Endothelial cell of umbilical vein (primary cell): ENCODE results near the gene BRI3. TPM values are rescaled to one million over a fixed set of nuclear protein-coding genes. Genes with fewer than 3 reads are reported as not detected.

Source experiments
- BruUV-seq: library from RNA; stranded (reverse); fragments of 400-500 nt; replicated peaks from 2 replicates; lab custom pipeline; 2021; lab: Mats Ljungman, UMichigan
- CTCF ChIA-PET: fragments of 300-600, 350-600 bp; sonication (Branson Sonifier 250); formaldehyde crosslinking; loops from one replicate; lab custom pipeline; 2021; ENCODE audit warnings: antibody characterized with exemption, inconsistent platforms; lab: Charles Lee
- POLR2A ChIA-PET: fragments of 300-600, 350-600 bp; sonication (Branson Sonifier 250); formaldehyde crosslinking; loops from one replicate; lab custom pipeline; 2021; ENCODE audit warnings: antibody characterized with exemption, inconsistent platforms; lab: Charles Lee
- DNase-seq: peaks from one replicate; pipeline ENCODE4 v3.0.0-alpha.2; 2011; ENCODE audit warnings: low read depth, low spot score
- FAIRE-seq: peaks from 2 replicates; lab custom pipeline; 2011; peaks lifted over from hg19 to GRCh38; lab: Jason Lieb, UNC
- H2AFZ ChIP-seq: 2 replicates; pipeline ENCODE4 v1.6.0; 2012; ENCODE audit warnings: low read depth, low read length, control low read depth, inconsistent platforms
- H3K27ac ChIP-seq: 2 replicates; pipeline ENCODE4 v1.5.1; 2011; ENCODE audit warnings: low read depth, mild to moderate bottlenecking, control low read depth, low read length, moderate library complexity; ENCODE audit not compliant: insufficient read depth
- H3K27me3 ChIP-seq, 2 experiments: 2 replicates each; pipeline versions ENCODE4 v1.6.0 to v1.6.1; 2011; ENCODE audit warnings: low read length in 2 of 2, mixed read lengths in 1 of 2; ENCODE audit not compliant: control insufficient read depth in 2 of 2, insufficient read depth in 2 of 2
- H3K36me3 ChIP-seq, 2 experiments: 2 replicates in 1 of 2; 3 replicates in 1 of 2; pipeline ENCODE4 v1.5.1; 2011; ENCODE audit warnings: low read length in 2 of 2, mild to moderate bottlenecking in 1 of 2, moderate library complexity in 1 of 2; ENCODE audit not compliant: control insufficient read depth in 2 of 2, insufficient read depth in 2 of 2; ENCODE audit errors: extremely low read depth in 1 of 2
- H3K4me1 ChIP-seq: 3 replicates; pipeline ENCODE4 v1.5.1; 2011; ENCODE audit warnings: mild to moderate bottlenecking, low read length; ENCODE audit not compliant: control insufficient read depth, insufficient read depth; ENCODE audit errors: extremely low read depth
- H3K4me2 ChIP-seq: 2 replicates; pipeline ENCODE4 v1.6.1; 2011; ENCODE audit warnings: low read length, control low read depth, mixed read lengths; ENCODE audit not compliant: insufficient read depth
- H3K4me3 ChIP-seq, 3 experiments: fragments of 200-600 bp in 1 of 3; sonication (generic), shearing (Covaris generic) in 1 of 3; replicated peaks in 1 of 3; 2 replicates each; pipeline ENCODE4 v1.5.1; 2011 to 2016; ENCODE audit warnings: control low read depth in 3 of 3, low read length in 3 of 3, mild to moderate bottlenecking in 2 of 3, inconsistent platforms in 1 of 3, low read depth in 1 of 3, moderate library complexity in 1 of 3; ENCODE audit not compliant: insufficient read depth in 1 of 3
- H3K79me2 ChIP-seq: 2 replicates; pipeline ENCODE4 v1.6.0; 2012; ENCODE audit warnings: low read length, inconsistent platforms; ENCODE audit not compliant: control insufficient read depth, insufficient read depth
- H3K9ac ChIP-seq: replicated peaks from 2 replicates; pipeline ENCODE3; 2011; ENCODE audit warnings: low read length, control low read depth; ENCODE audit not compliant: insufficient read depth; ENCODE audit errors: extremely low read depth
- H3K9me1 ChIP-seq: replicated peaks from 3 replicates; pipeline ENCODE4 v1.6.0; 2011; ENCODE audit warnings: mild to moderate bottlenecking, low read length; ENCODE audit not compliant: control insufficient read depth, insufficient read depth; ENCODE audit errors: extremely low read depth
- H3K9me3 ChIP-seq: replicated peaks from 2 replicates; pipeline ENCODE4 v1.5.1; 2012; ENCODE audit warnings: low read length, inconsistent platforms; ENCODE audit not compliant: control insufficient read depth, insufficient read depth
- H4K20me1 ChIP-seq: replicated peaks from 2 replicates; pipeline ENCODE3; 2011; ENCODE audit warnings: mild to moderate bottlenecking, low read length; ENCODE audit not compliant: control insufficient read depth, insufficient read depth; ENCODE audit errors: extremely low read depth
- EZH2 ChIP-seq: IDR thresholded peaks from 2 replicates; pipeline ENCODE4 v1.6.1; 2012; ENCODE audit warnings: borderline replicate concordance, low read depth, mild to moderate bottlenecking, moderate library complexity, low read length, inconsistent platforms; ENCODE audit not compliant: severe bottlenecking
- FOS ChIP-seq: IDR thresholded peaks from 2 replicates; pipeline ENCODE4 v1.6.1; 2011; ENCODE audit warnings: mild to moderate bottlenecking, low read length, moderate library complexity, borderline replicate concordance; ENCODE audit not compliant: insufficient read depth
- GATA2 ChIP-seq: IDR thresholded peaks from 2 replicates; pipeline ENCODE4 v1.7.0; 2011; ENCODE audit warnings: low read depth, mild to moderate bottlenecking, moderate library complexity, mixed read lengths, low read length; ENCODE audit not compliant: insufficient read length, insufficient read depth
- JUN ChIP-seq: IDR thresholded peaks from 2 replicates; pipeline ENCODE4 v1.6.1; 2011; ENCODE audit warnings: borderline replicate concordance, low read depth; ENCODE audit not compliant: insufficient read length, insufficient read depth
- MAX ChIP-seq: IDR thresholded peaks from 2 replicates; pipeline ENCODE4 v1.6.1; 2011; ENCODE audit not compliant: insufficient read depth, insufficient read length
- MYC ChIP-seq: IDR thresholded peaks from one replicate; pipeline ENCODE4 v1.6.1; 2011; ENCODE audit warnings: mild to moderate bottlenecking, low read depth, low read length
- POLR2A ChIP-seq: IDR thresholded peaks from 2 replicates; pipeline ENCODE4 v1.6.1; 2012; ENCODE audit warnings: low read depth, mild to moderate bottlenecking, control low read depth, low read length
- POLR2AphosphoS5 ChIP-seq: IDR thresholded peaks from 2 replicates; pipeline ENCODE4 v1.6.1; 2012; ENCODE audit warnings: low read depth, mild to moderate bottlenecking, control low read depth, low read length, moderate library complexity; ENCODE audit not compliant: insufficient read depth
- dilution Hi-C: fragments of 300-500 bp; cut with MboI; formaldehyde crosslinking; loops from one replicate; pipeline ENCODE4 v1.15.0; 2019; ENCODE audit warnings: low sequenced_read_pairs; ENCODE audit not compliant: extremely low pct_ligation_motif_present
- intact Hi-C: fragments of 100-400 bp; cut with micrococcal nuclease; formaldehyde crosslinking; loops from one replicate; pipeline ENCODE4 v1.10.0; 2022
- polyA plus RNA-seq, 4 experiments: library from polyadenylated mRNA; depleted of rRNA in 3 of 4; stranded (reverse) in 3 of 4; unstranded in 1 of 4; fragments of >200 nt; gene quantifications; 2 replicates each; pipeline versions ENCODE4 v1.2.1 to v1.2.3, GENCODE V29; 2011 to 2012; ENCODE audit warnings: missing spikeins in 1 of 4
- total RNA-seq: library from RNA; stranded (reverse); gene quantifications from 2 replicates; pipeline ENCODE4 v1.2.3, GENCODE V29; 2021
- TF ChIP-seq, protein P1 (sequence below), 2 donors: IDR thresholded peaks; 1 replicate in 1 of 2; 2 replicates in 1 of 2; pipeline ENCODE4 v1.5.1; 2011; ENCODE audit warnings: low read length in 2 of 2, mild to moderate bottlenecking in 2 of 2, moderate library complexity in 2 of 2, control low read depth in 1 of 2, inconsistent platforms in 1 of 2, low read depth in 1 of 2; ENCODE audit not compliant: insufficient read depth in 1 of 2; ENCODE audit errors: extremely low read depth in 1 of 2

Gene BRI3
- total and polyA plus RNA-seq, 2 donors (not counting 3 experiments of a cell fraction or from before 2014, with no cell fraction given) = 214 to 317 TPM

GRCh38 chr7:98319176-98319575, 37.7 kb downstream of the BRI3 start:
- CTCF ChIA-PET = no interaction called here
- POLR2A ChIA-PET = no interaction called here
- no peak overlapping the region for H3K9ac ChIP-seq

GRCh38 chr7:98321301-98321700, 39.8 kb downstream of the BRI3 start:
- H3K9me1 ChIP-seq = no peaks in the 10 kb centered on the region
- no peaks in the 10 kb centered on the region for H3K79me2 ChIP-seq
- no peaks in the 10 kb centered on the region for H3K4me1 ChIP-seq
- DNase-seq (no peak), FAIRE-seq (no peak)
- no peak overlapping the region for H3K27ac ChIP-seq
- BruUV-seq = no TSS peak
- no peaks in the 10 kb centered on the region for H3K36me3 ChIP-seq
- H3K4me2 ChIP-seq = no peak overlapping the region
- intact Hi-C loops (no loop called here), dilution Hi-C loops (no loop called here)
- POLR2A ChIA-PET = no interaction called here
- no peak overlapping the region for H3K9ac ChIP-seq
- CTCF ChIA-PET = no interaction called here
- no peak overlapping the region for H2AFZ ChIP-seq
- H3K9me3 ChIP-seq = no peaks in the 10 kb centered on the region
- no peaks in the 10 kb centered on the region for H3K27me3 ChIP-seq
- no peak overlapping the region for H3K4me3 ChIP-seq
- no peaks in the 10 kb centered on the region for H4K20me1 ChIP-seq
- TF ChIP-seq POLR2AphosphoS5 = no peak
- TF ChIP-seq MYC = no peak
- TF ChIP-seq JUN = no peak
- TF ChIP-seq MAX = no peak
- no peak for TF ChIP-seq FOS
- TF ChIP-seq GATA2 = no peak
- TF ChIP-seq, protein P1, sequence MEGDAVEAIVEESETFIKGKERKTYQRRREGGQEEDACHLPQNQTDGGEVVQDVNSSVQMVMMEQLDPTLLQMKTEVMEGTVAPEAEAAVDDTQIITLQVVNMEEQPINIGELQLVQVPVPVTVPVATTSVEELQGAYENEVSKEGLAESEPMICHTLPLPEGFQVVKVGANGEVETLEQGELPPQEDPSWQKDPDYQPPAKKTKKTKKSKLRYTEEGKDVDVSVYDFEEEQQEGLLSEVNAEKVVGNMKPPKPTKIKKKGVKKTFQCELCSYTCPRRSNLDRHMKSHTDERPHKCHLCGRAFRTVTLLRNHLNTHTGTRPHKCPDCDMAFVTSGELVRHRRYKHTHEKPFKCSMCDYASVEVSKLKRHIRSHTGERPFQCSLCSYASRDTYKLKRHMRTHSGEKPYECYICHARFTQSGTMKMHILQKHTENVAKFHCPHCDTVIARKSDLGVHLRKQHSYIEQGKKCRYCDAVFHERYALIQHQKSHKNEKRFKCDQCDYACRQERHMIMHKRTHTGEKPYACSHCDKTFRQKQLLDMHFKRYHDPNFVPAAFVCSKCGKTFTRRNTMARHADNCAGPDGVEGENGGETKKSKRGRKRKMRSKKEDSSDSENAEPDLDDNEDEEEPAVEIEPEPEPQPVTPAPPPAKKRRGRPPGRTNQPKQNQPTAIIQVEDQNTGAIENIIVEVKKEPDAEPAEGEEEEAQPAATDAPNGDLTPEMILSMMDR (IDR thresholded peaks at IDR 0.05; ENCODE audit: extremely low read depth in 1 of 2, insufficient read depth in 1 of 2, low read depth in 1 of 2, low read length in 2 of 2) = no peak
- TF ChIP-seq POLR2A = no peak
- TF ChIP-seq EZH2 = no peak

More at GRCh38 chr7:98319176-98319575, 37.7 kb downstream of the BRI3 start:
- intact Hi-C loops = no loop called here
- Histone ChIP-seq H3K4me2 (no peak overlapping the region), H3K79me2 (no peaks in the 10 kb centered on the region), H3K36me3 (no peaks in the 10 kb centered on the region), H4K20me1 (no peaks in the 10 kb centered on the region), H3K9me3 (no peaks in the 10 kb centered on the region), H3K9me1 (no peaks in the 10 kb centered on the region), H3K4me1 (no peaks in the 10 kb centered on the region), H3K27me3 (no peaks in the 10 kb centered on the region), H2AFZ (no peak overlapping the region), H3K4me3 (no peak overlapping the region), H3K27ac (no peak overlapping the region)
- TF ChIP-seq POLR2A = no peak
- no peak for TF ChIP-seq JUN
- no peak for TF ChIP-seq POLR2AphosphoS5
- TF ChIP-seq, protein P1 (IDR thresholded peaks at IDR 0.05; ENCODE audit: extremely low read depth in 1 of 2, insufficient read depth in 1 of 2, low read depth in 1 of 2, low read length in 2 of 2) = no peak
- no peak for TF ChIP-seq EZH2
- TF ChIP-seq GATA2 = no peak
- no peak for DNase-seq
- BruUV-seq = no TSS peak
- dilution Hi-C loops = no loop called here
- FAIRE-seq = no peak
